ENCODE data around the gene HECW1. TPM values are rescaled to one million over a fixed set of nuclear protein-coding genes. Genes with fewer than 3 reads are reported as not detected.

Gene HECW1
- total and polyA plus RNA-seq, 4 donors, result 0.05 TPM; not detected in 3

- no peaks in the 10 kb centered on the region for H3K9me3 ChIP-seq (ENCODE audit: control insufficient read depth in 4 of 4, low read length in 3 of 4)
- H3K36me3 ChIP-seq (ENCODE audit: control insufficient read depth in 4 of 4, insufficient read depth in 3 of 4, low read depth in 1 of 4, low read length in 3 of 4), result no peaks in the 10 kb centered on the region
- no peak for DNase-seq (ENCODE audit: low spot score)
- TF ChIP-seq HNF4G (IDR thresholded peaks at IDR 0.05), result no peak
- no peak for TF ChIP-seq CTCF (IDR thresholded peaks at IDR 0.05; ENCODE audit: low read depth, low read length, missing input control)
- TF ChIP-seq, protein P1, sequence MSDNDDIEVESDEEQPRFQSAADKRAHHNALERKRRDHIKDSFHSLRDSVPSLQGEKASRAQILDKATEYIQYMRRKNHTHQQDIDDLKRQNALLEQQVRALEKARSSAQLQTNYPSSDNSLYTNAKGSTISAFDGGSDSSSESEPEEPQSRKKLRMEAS (IDR thresholded peaks at IDR 0.05), result no peak
- TF ChIP-seq TAF1 (conservative IDR thresholded peaks at IDR 0.05), result no peak
- no peak for TF ChIP-seq FOXA1 (IDR thresholded peaks at IDR 0.05)
- no peak overlapping the region for H3K9ac ChIP-seq (ENCODE audit: low read depth in 1 of 2, low read length in 2 of 2)
- WGBS, result 81% methylated on average over 5 of the region's 5 CpGs
- no peak overlapping the region for H3K4me3 ChIP-seq (ENCODE audit: low read depth in 1 of 3, low read length in 3 of 3)
- peaks cover 0 to 3% (median 0%) of the 10 kb centered on the region in 4 donors for H3K27me3 ChIP-seq (ENCODE audit: control insufficient read depth in 4 of 4, insufficient read depth in 4 of 4, low read length in 3 of 4)
- H3K27ac ChIP-seq (ENCODE audit: low read depth in 1 of 2, low read length in 2 of 2), result no peak overlapping the region
- H3K4me1 ChIP-seq (ENCODE audit: control insufficient read depth in 4 of 4, insufficient read depth in 4 of 4, low read length in 3 of 4), result no peaks in the 10 kb centered on the region
Observed at GRCh38 chr7:43283706-43284105, 171.3 kb downstream of the HECW1 start.

DNA sequence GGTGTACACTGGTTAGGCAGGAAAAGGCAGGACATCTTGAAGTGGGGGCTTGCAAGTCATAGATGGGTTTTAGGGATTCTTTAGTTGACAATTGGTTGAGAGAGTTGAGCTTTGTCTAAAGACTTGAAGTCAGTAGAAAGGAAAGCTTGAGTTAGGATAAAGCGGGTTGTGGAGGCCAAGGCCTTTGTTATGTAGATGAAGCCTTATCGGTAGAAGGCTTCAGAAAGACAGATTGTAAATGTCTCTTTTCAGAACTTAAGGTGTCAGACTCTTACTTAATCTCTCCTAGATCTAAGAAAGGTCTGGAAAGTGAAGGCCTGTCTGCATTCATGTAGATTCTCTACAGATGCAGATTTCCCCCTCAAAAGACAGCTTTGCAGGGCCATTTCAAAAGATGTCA is 177.4 kb downstream of the HECW1 start:
- Histone ChIP-seq H3K36me3 (ENCODE audit: control insufficient read depth in 4 of 4, insufficient read depth in 3 of 4, low read depth in 1 of 4, low read length in 3 of 4) (no peaks in the 10 kb centered on the region), H3K4me3 (ENCODE audit: low read depth in 1 of 3, low read length in 3 of 3) (no peak overlapping the region), H3K27me3 (ENCODE audit: control insufficient read depth in 4 of 4, insufficient read depth in 4 of 4, low read length in 3 of 4) (peaks cover 0 to 4% (median 3%) of the 10 kb centered on the region in 4 donors), H3K9ac (ENCODE audit: low read depth in 1 of 2, low read length in 2 of 2) (no peak overlapping the region), H3K9me3 (ENCODE audit: control insufficient read depth in 4 of 4, low read length in 3 of 4) (peaks cover 0 to 6% (median 3%) of the 10 kb centered on the region in 4 donors), H3K27ac (ENCODE audit: low read depth in 1 of 2, low read length in 2 of 2) (no peak overlapping the region), H3K4me1 (ENCODE audit: control insufficient read depth in 4 of 4, insufficient read depth in 4 of 4, low read length in 3 of 4) (no peaks in the 10 kb centered on the region)
- 74% methylated on average over 2 of the region's 2 CpGs for WGBS
- TF ChIP-seq HNF4A (conservative IDR thresholded peaks at IDR 0.05) (no peak), NR2F2 (IDR thresholded peaks at IDR 0.05) (no peak), CTCF (IDR thresholded peaks at IDR 0.05; ENCODE audit: low read depth, low read length, missing input control) (no peak), FOXA1 (IDR thresholded peaks at IDR 0.05) (no peak)
- TF ChIP-seq, protein P2, sequence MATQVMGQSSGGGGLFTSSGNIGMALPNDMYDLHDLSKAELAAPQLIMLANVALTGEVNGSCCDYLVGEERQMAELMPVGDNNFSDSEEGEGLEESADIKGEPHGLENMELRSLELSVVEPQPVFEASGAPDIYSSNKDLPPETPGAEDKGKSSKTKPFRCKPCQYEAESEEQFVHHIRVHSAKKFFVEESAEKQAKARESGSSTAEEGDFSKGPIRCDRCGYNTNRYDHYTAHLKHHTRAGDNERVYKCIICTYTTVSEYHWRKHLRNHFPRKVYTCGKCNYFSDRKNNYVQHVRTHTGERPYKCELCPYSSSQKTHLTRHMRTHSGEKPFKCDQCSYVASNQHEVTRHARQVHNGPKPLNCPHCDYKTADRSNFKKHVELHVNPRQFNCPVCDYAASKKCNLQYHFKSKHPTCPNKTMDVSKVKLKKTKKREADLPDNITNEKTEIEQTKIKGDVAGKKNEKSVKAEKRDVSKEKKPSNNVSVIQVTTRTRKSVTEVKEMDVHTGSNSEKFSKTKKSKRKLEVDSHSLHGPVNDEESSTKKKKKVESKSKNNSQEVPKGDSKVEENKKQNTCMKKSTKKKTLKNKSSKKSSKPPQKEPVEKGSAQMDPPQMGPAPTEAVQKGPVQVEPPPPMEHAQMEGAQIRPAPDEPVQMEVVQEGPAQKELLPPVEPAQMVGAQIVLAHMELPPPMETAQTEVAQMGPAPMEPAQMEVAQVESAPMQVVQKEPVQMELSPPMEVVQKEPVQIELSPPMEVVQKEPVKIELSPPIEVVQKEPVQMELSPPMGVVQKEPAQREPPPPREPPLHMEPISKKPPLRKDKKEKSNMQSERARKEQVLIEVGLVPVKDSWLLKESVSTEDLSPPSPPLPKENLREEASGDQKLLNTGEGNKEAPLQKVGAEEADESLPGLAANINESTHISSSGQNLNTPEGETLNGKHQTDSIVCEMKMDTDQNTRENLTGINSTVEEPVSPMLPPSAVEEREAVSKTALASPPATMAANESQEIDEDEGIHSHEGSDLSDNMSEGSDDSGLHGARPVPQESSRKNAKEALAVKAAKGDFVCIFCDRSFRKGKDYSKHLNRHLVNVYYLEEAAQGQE (IDR thresholded peaks at IDR 0.05), result no peak
- no peak for DNase-seq (ENCODE audit: low spot score)

GRCh38 chr7:43290978-43291377 is 178.5 kb downstream of the HECW1 start:
- no peak overlapping the region for H3K27ac ChIP-seq (ENCODE audit: low read depth in 1 of 2, low read length in 2 of 2)
- H3K9me3 ChIP-seq (ENCODE audit: control insufficient read depth in 4 of 4, low read length in 3 of 4), result peaks cover 0 to 6% (median 3%) of the 10 kb centered on the region in 4 donors
- H3K4me1 ChIP-seq (ENCODE audit: control insufficient read depth in 4 of 4, insufficient read depth in 4 of 4, low read length in 3 of 4), result no peaks in the 10 kb centered on the region
- 93% methylated on average over 5 of the region's 5 CpGs for WGBS
- no peaks in the 10 kb centered on the region for H3K36me3 ChIP-seq (ENCODE audit: control insufficient read depth in 4 of 4, insufficient read depth in 3 of 4, low read depth in 1 of 4, low read length in 3 of 4)
- TF ChIP-seq RAD21 (IDR thresholded peaks at IDR 0.05) (no peak), GABPA (IDR thresholded peaks at IDR 0.05 in 1 of 2, conservative IDR thresholded peaks at IDR 0.05 in 1 of 2) (no peak), JUND (IDR thresholded peaks at IDR 0.05) (no peak), NR2F2 (IDR thresholded peaks at IDR 0.05) (no peak), YY1 (IDR thresholded peaks at IDR 0.05) (no peak), ZBTB33 (IDR thresholded peaks at IDR 0.05) (no peak)
- TF ChIP-seq, protein P1 (IDR thresholded peaks at IDR 0.05), result no peak
- H3K9ac ChIP-seq (ENCODE audit: low read depth in 1 of 2, low read length in 2 of 2), result no peak overlapping the region
- peaks cover 0 to 4% (median 3%) of the 10 kb centered on the region in 4 donors for H3K27me3 ChIP-seq (ENCODE audit: control insufficient read depth in 4 of 4, insufficient read depth in 4 of 4, low read length in 3 of 4)
- H3K4me3 ChIP-seq (ENCODE audit: low read depth in 1 of 3, low read length in 3 of 3), result no peak overlapping the region
- no peak for DNase-seq (ENCODE audit: low spot score)
